NCI-H2107 (cell line): ENCODE measurements around the gene TTC39C.
"Not testable (repeated sequence)": the region's sequence is repeated elsewhere in the genome, so short reads cannot be mapped to it uniquely, and the experiment has no call there.

ENCODE experiments used
- DNase-seq: peaks from one replicate; lab custom pipeline; 2025; lab: John Stamatoyannopoulos, UW

TTC39C gene

DNA sequence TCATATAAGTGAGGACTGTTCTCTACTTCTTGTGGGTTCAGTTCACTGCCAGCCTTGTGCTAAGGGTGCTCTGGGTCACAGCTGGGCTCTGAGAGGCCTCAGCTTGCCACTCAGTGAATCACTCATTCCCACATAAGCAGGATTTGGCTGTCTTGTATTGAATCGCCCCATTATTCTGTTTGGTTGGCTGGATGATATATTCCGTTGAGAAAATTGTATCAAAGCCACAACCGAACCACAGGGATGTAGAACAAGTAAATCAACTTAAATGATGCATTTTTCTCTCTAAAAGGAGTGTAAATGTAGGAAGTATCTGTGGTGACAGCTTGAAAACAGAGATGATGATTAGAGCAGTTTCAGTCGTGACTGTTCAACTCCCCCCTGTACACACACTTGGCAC is 39.6 kb downstream of the TTC39C start:
- no peak for DNase-seq

- no peak for DNase-seq
Measured at GRCh38 chr18:24055009-24055804, 40.7 kb downstream of the TTC39C start.

DNA sequence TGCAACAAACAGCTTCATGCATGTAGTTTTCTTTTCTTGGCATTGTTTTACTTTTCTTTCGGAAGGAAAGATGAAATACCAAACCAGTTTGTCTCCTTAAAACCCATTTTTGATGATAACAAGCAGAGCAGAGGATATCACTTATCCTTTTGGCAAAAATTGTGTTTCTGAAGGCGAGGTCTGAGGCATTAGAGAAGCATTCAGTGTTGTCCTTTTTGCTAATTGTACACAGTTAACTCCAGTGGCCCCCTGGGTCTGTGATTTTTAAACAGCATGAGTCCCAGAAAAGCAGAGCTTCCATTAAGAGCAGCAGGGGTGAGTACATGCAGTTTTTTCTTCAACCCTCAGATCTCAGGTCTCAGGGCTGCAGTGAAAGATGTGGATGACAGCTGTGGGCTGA is 41.3 kb downstream of the TTC39C start:
- no peak for DNase-seq

- DNase-seq, result no peak
Measured at GRCh38 chr18:24056506-24056905, 42.0 kb downstream of the TTC39C start.

- no peak for DNase-seq
Measured at GRCh38 chr18:24057804-24058203, 43.2 kb downstream of the TTC39C start.

DNA sequence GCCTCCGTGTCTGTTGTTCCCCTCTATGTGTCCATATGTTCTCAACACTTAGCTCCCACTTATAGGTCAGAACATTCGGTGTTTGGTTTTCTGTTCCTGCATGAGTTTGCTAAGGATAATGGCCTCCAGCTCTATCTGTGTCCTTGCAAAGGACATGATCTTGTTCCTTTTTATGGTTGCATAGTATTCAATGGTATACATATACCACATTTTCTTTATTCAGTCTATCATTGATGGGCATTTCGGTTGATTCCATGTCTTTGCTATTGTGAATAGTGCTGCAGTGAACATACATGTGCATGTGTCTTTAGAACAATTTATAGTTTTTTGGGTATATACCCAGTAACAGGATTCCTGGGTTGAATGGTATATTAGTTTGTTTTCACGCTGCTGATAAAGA is 44.8 kb downstream of the TTC39C start:
- DNase-seq, result not testable (repeated sequence)

DNA sequence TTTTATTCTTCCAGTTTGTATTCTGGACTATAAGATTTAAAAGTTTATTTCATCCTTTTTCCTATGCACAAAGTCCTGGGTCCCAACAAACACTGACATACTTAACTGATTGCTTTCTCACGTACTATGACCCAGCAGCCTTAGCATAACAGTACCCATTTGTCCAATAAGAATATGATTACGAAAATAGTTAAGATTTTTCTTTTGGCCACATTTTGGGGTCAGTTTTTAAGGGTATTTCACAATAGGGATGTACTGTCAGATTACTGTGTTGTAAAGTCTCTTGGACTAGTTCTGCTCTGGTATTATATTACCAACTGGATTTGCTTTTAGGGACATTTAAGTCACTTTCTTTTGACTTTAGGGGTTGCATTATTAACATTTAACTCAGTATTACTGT is 46.1 kb downstream of the TTC39C start:
- no peak for DNase-seq

- no peak for DNase-seq
Measured at GRCh38 chr18:24063121-24063731, 48.7 kb downstream of the TTC39C start.

DNA sequence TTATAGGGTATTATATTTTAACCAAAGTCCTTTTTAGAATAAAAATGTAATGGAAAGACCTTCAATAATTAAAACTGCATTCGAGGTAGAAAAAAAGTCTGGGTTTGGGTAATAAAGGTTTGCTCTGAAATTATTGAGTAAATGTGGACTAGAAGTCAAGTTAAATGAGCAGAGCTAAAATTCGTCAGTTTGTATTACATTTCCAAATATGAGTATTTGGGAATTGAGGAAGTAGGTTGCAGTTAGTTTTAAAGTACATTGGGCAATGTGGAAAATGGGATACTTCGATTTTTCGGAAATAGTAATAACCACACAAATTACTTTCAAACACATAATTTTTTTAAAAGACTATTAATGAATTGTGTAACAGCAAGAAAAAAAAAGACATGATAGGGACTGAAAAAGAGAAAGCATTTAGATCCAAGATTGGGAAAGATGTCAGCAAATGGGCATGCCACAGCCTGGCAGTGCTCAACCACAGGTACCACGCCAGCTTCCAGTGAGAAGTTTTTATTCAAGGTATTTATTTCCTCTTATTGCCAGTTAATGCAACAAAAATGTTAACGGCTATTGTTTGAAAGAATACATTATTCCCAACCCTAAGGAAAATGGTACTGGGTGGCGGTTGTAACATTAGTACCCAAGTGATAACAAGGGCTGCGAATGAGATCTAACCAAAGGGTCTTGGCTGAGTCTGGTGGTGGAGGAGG is 50.0 kb downstream of the TTC39C start:
- DNase-seq, result no peak

- no peak for DNase-seq
Measured at GRCh38 chr18:24065906-24066305, 51.4 kb downstream of the TTC39C start.

DNA sequence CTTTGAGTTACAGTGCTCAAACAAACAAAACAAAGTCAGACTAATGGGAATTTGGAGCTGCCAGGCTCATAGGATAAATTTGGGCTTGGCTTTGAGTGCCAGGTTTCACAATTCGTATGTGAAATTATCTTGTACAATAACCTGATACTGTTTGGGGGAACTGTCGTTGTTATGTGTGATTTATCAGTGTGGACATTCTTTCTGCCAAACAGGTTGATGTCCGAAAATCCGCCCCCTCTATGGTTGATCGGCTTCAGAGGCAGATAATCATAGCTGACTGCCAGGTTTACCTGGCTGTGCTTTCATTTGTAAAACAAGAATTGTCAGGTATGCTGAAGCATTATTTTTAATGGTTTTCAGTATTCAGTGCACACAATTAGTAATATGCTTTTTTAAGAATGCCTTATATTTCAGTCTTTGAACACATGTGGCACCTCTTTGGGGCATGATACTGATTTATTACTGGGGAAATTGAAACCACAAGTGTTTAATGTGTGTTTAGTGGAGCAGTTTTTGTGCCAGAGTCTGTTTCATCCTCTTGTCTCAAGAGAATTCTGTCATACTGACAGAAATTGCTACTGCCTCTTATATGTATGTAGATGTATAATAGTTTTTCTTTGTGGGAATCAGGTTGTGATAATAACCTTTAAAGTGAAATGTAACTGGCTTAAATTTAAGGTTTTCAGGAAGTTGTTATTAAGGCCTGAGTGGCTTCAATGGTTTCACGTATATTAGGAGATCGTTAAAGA is 54.6 kb downstream of the TTC39C start:
- no peak for DNase-seq

DNA sequence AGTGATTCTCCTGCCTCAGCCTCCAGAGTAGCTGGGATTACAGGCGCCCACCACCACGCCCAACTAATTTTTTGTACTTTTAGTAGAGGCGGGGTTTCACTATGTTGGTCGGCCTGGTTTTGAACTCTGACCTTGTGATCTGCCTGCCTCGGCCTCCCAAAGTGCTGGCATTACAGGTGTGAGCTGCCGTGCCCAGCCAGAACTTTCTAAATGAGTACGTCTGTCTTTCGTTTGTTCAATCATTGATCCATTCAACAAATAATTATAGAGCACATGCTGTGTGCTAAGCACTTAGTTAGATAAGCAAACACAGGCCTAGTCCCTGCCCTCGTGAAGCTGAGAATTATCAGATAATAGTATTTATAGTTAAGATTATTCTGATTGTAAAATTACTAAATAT is 56.5 kb downstream of the TTC39C start:
- DNase-seq, result no peak

- DNase-seq, result no peak
Measured at GRCh38 chr18:24071779-24072178, 57.2 kb downstream of the TTC39C start.

DNA sequence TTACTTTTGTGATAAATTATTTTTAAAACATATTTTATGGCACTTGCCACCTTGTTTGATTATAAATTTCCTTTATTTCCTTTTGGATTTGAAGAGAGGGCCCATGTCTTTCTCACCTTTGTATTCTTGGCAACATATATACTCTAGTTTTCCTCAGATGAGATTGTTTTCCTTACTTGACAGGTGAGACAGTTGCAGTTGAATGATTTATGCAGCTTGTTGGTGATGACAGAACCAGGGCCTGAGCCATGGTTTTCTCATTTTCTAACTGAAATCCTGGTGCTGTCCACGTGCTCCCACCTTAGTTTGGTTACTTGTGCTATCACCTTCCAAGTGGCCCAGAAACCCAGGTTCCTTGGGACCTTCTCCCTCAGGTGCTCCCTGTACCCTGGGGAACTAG is 58.2 kb downstream of the TTC39C start:
- DNase-seq, result no peak

DNA sequence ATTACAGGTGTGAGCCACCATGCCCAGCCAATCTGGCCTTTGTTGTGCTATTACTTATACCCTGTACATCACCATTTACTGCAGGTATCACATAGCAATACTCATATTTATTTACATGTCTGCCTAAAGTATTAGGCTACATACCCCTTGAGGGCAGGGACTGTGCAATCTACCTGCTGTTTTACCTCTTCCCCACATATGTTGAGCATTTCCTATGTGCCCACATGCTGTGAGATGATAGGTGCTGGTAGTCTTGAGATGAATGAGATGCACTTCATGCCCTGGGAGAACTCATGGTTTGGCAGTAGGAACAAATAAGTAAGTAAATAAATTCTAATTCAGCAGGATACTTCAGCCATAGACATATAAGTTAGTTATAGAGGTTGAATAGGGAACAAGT is 59.2 kb downstream of the TTC39C start:
- DNase-seq, result no peak

DNA sequence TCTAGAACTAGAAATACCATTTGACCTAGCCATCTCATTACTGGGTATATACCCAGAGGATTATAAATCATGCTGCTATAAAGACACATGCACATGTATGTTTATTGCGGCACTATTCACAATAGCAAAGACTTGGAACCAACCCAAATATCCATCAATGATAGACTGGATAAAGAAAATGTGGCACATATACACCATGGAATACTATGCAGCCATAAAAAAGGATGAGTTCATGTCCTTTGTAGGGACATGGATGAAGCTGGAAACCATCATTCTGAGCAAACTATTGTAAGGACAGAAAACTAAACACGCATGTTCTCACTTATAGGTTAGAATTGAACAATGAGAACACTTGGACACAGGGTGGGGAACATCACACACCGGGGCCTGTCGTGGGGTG is 60.2 kb downstream of the TTC39C start:
- not testable (repeated sequence) for DNase-seq

DNA sequence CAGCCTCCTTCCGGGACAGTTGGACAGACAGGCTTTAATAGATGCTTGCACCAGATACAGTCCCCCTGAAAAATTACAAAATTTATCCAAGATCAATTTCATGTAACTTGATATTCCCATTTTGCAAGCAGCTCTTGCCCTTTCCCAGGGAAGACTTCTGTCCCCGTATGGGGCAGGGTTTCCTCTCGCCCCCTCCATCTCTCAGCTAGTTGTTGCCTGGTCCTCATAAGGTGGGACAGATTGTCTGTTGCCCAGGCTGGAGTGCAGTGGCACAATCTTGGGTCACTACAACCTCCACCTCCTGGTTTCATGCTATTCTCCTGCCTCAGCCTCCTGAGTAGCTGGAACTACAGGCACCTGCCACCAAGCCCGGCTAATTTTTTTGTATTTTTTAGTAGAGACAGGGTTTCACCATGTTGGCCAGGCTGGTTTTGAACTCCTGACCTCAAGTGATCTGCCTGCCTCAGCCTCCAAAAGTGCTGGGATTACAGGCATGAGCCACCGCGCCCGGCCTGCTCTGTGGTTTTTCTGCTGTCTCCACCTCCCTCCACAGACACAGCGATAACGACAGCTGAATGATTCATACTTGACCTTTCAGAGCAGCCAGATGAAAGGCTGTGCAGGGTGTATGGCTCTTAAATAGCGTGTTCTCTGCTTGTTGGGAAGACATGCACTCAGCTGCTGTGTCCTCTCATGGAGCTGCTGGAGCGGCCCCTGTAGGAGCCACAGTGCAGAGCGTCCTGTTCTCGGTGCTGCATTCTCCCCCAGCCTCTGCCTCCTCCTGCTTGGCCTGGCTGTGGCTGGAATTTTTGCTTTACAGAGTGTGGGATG is 61.4 kb downstream of the TTC39C start:
- peak; percentile 39 for DNase-seq

DNA sequence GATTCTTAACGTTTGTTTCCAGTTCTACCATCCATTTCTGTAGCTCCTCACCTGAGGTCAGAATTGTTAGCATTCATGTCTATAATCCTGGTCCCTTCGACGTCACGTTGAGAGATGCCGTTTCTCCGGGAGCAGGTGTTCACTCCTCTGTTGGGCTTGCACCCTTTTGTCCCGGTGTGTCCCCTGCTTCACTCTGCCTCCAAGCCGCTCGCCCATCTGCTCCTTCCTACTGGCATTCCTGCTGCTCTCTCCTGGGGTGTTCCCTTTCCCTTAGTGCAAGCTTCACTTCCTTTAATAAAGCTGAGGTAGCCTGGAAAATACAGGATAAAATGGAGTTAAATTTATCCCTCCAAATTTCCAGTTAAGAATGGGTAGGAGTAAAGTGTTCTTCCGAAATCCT is 62.4 kb downstream of the TTC39C start:
- no peak for DNase-seq

DNA sequence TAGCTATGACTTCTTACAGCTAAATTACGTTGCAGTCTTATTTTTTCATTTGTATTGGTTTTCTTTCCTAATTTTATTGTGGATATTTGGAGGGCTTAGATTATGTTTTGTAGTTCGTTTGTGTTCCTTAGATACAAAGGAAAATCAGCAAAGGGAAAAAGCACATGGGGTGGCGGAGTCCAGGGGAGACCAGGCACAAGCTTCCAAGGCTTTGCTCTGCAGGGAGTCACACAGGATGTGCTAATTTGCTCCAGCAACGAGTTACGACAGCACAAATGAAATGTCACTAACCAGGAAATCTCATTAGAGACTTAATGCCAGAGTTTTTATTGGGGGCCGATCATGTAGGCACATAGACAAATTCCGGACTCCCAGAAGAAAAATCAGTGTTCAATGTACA is 63.8 kb downstream of the TTC39C start:
- no peak for DNase-seq

- no peak for DNase-seq
Measured at GRCh38 chr18:24080861-24081260, 66.3 kb downstream of the TTC39C start.

GRCh38 chr18:24083550-24083949 is 69.0 kb downstream of the TTC39C start:
- DNase-seq, result no peak

DNA sequence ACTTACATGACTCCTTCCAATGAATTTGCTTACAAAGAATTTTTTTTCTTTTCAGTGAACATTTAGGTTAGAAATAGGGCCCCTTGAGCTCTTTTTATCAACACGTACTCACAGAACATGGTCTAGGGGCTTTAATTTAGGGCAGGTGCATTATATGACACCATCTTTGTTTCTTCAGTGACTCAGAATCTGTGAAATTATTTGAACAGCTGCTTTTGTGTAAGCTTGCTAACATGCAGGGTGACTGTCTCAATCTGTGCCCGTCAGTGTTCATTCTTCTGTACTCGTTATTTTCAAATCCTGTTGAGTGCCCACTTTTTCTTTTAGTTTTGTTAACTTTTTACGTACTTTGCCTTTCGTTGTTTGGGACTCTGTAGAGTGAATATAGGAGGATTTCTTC is 71.5 kb downstream of the TTC39C start:
- DNase-seq, result no peak
